ENCODE results near the gene TTLL6. TPM values are rescaled to one million over a fixed set of nuclear protein-coding genes. Genes with fewer than 3 reads are reported as not detected.
"Not testable (repeated sequence)": the region's sequence is repeated elsewhere in the genome, so short reads cannot be mapped to it uniquely, and the experiment has no call there.

TTLL6 gene
- total RNA-seq, 1 donor from 2014 or later = not detected

GRCh38 chr17:48799069-48799723 lies 17.8 kb downstream of the TTLL6 start:
- H3K9me3 ChIP-seq (ENCODE audit: insufficient read depth, low read depth, low read length) = no peaks in the 10 kb centered on the region
- no peak overlapping the region for H3K27ac ChIP-seq (ENCODE audit: low read depth, low read length)
- no peaks in the 10 kb centered on the region for H4K20me1 ChIP-seq (ENCODE audit: insufficient read depth, low read length)
- FAIRE-seq = no peak
- peaks cover 9% of the 10 kb centered on the region for H3K4me1 Mint-ChIP-seq (ENCODE audit: low read depth, unreplicated experiment)
- H3K4me2 ChIP-seq (ENCODE audit: low read length) = no peak overlapping the region
- H3K27me3 Mint-ChIP-seq (ENCODE audit: low read depth, unreplicated experiment) = peaks cover 37% of the 10 kb centered on the region
- no peak overlapping the region for H3K27ac Mint-ChIP-seq (ENCODE audit: unreplicated experiment)
- H3K27me3 ChIP-seq (ENCODE audit: insufficient read depth, low read length) = peaks cover 19% of the 10 kb centered on the region
- H3K9me3 Mint-ChIP-seq (ENCODE audit: unreplicated experiment) = no peaks in the 10 kb centered on the region
- H3K4me3 Mint-ChIP-seq (ENCODE audit: unreplicated experiment) = no peak overlapping the region
- no peak overlapping the region for H3K4me3 ChIP-seq (ENCODE audit: insufficient read depth, low read depth, low read length)
- no peaks in the 10 kb centered on the region for H3K4me1 ChIP-seq (ENCODE audit: insufficient read depth, low read length)
- no peaks in the 10 kb centered on the region for H3K79me2 ChIP-seq (ENCODE audit: insufficient read depth, low read length)
- no peak overlapping the region for H2AFZ ChIP-seq (ENCODE audit: low read depth, low read length)
- H3K36me3 ChIP-seq (ENCODE audit: insufficient read depth, low read length) = no peaks in the 10 kb centered on the region
- DNase-seq (ENCODE audit: low read depth) = no peak
- TF ChIP-seq EZH2 (IDR thresholded peaks at IDR 0.05; ENCODE audit: insufficient read depth, low read length) (no peak), CTCF (IDR thresholded peaks at IDR 0.05; ENCODE audit: insufficient read depth, low read depth, low read length) (no peak)
- H3K36me3 Mint-ChIP-seq (ENCODE audit: low read depth, unreplicated experiment) = no peaks in the 10 kb centered on the region
- no peak overlapping the region for H3K9ac ChIP-seq (ENCODE audit: low read length)

DNA sequence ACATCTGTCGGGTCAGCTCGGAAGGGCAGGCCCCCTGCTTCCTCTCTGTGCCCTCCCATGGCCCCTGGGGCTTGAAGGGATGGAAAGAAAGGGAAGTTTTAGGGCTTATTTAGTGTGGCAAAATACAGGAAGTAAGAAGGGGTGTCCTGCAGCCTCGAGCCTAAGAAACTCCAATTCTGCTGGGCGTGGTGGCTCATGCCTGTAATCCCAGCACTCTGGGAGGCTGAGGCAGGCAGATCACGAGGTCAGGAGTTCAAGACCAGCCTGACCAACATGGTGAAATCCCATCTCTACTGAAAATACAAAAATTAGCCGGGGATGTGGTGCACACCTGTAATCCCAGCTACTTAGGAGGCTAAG lies 20.9 kb downstream of the TTLL6 start:
- not testable (repeated sequence) for H4K20me1 ChIP-seq (ENCODE audit: insufficient read depth, low read length); H3K4me3 ChIP-seq (ENCODE audit: insufficient read depth, low read depth, low read length); FAIRE-seq; H3K4me3 Mint-ChIP-seq (ENCODE audit: unreplicated experiment); H3K9me3 ChIP-seq (ENCODE audit: insufficient read depth, low read depth, low read length); H3K36me3 Mint-ChIP-seq (ENCODE audit: low read depth, unreplicated experiment); H3K27ac ChIP-seq (ENCODE audit: low read depth, low read length); H3K79me2 ChIP-seq (ENCODE audit: insufficient read depth, low read length); H3K4me2 ChIP-seq (ENCODE audit: low read length); H3K9ac ChIP-seq (ENCODE audit: low read length); DNase-seq (ENCODE audit: low read depth); H3K36me3 ChIP-seq (ENCODE audit: insufficient read depth, low read length); H3K4me1 ChIP-seq (ENCODE audit: insufficient read depth, low read length); H3K4me1 Mint-ChIP-seq (ENCODE audit: low read depth, unreplicated experiment); H2AFZ ChIP-seq (ENCODE audit: low read depth, low read length); H3K9me3 Mint-ChIP-seq (ENCODE audit: unreplicated experiment)
- H3K27me3 ChIP-seq (ENCODE audit: insufficient read depth, low read length) = peaks cover 34% of the 10 kb centered on the region
- Mint-ChIP-seq H3K27ac (ENCODE audit: unreplicated experiment) (peak overlapping the region; percentile 91), H3K27me3 (ENCODE audit: low read depth, unreplicated experiment) (peaks cover 49% of the 10 kb centered on the region)

DNA sequence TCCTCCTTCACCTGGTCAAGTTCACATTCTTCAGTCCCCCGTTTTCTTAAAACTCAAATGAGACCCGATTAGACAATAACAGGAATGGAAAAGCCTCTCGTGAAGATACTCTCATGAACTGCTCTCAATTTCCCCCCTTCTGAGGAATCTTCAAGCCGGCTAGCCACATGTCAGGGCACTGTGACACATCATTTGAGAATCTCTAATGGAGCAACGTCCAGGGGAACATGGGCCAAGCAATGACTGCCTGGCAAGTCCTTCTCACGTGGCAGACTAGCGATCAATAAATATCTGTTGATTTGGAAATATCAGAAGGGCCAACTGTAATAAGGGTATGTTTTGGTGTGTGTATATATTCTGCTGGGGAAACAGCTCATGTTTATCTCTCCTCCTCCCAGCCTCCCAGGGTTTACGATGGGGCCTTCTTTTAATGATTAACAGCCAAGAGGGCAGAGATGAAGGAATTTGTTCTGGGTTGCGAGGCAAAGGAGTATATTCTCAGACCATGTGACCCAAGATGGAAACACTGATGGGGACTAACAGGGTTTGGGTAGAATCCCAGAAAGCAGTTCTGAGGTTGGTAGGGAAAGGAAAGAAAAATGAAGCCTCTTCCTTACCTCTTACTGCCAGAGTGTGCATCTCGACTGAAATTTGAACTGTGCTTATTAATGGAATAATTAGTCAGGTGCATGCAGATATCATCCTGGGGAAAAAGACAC lies 21.4 kb downstream of the TTLL6 start:
- Histone ChIP-seq H3K9me3 (ENCODE audit: insufficient read depth, low read depth, low read length) (no peaks in the 10 kb centered on the region), H3K4me2 (ENCODE audit: low read length) (no peak overlapping the region), H3K79me2 (ENCODE audit: insufficient read depth, low read length) (no peaks in the 10 kb centered on the region), H2AFZ (ENCODE audit: low read depth, low read length) (no peak overlapping the region), H3K36me3 (ENCODE audit: insufficient read depth, low read length) (no peaks in the 10 kb centered on the region), H3K27me3 (ENCODE audit: insufficient read depth, low read length) (peaks cover 29% of the 10 kb centered on the region), H3K4me3 (ENCODE audit: insufficient read depth, low read depth, low read length) (no peak overlapping the region), H4K20me1 (ENCODE audit: insufficient read depth, low read length) (no peaks in the 10 kb centered on the region), H3K9ac (ENCODE audit: low read length) (no peak overlapping the region), H3K4me1 (ENCODE audit: insufficient read depth, low read length) (no peaks in the 10 kb centered on the region), H3K27ac (ENCODE audit: low read depth, low read length) (no peak overlapping the region)
- Mint-ChIP-seq H3K4me3 (ENCODE audit: unreplicated experiment) (no peak overlapping the region), H3K27ac (ENCODE audit: unreplicated experiment) (peak overlapping the region; percentile 91), H3K36me3 (ENCODE audit: low read depth, unreplicated experiment) (no peaks in the 10 kb centered on the region), H3K9me3 (ENCODE audit: unreplicated experiment) (no peaks in the 10 kb centered on the region), H3K4me1 (ENCODE audit: low read depth, unreplicated experiment) (peaks cover 9% of the 10 kb centered on the region), H3K27me3 (ENCODE audit: low read depth, unreplicated experiment) (peaks cover 46% of the 10 kb centered on the region)
- DNase-seq (ENCODE audit: low read depth) (peak; percentile 61), FAIRE-seq (no peak)
- TF ChIP-seq EZH2 (IDR thresholded peaks at IDR 0.05; ENCODE audit: insufficient read depth, low read length) = no peak
- no peak for TF ChIP-seq CTCF (IDR thresholded peaks at IDR 0.05; ENCODE audit: insufficient read depth, low read depth, low read length)

Data from astrocyte (in vitro differentiated cells and primary cell).